Ishikawa (cell line): ENCODE results near the gene PHF19.

Experiments
- CEBPB ChIP-seq: IDR thresholded peaks from 2 replicates; pipeline ENCODE4 v1.6.1; 2012
- CREB1 ChIP-seq: IDR thresholded peaks from 2 replicates; pipeline ENCODE4 v1.6.1; 2012; ENCODE audit warnings: low read depth
- EGR1 ChIP-seq: IDR thresholded peaks from 2 replicates; pipeline ENCODE4 v1.6.1; 2012
- FOXM1 ChIP-seq: IDR thresholded peaks from 2 replicates; pipeline ENCODE4 v1.6.1; 2012; ENCODE audit warnings: low read depth, borderline replicate concordance
- NFIC ChIP-seq: IDR thresholded peaks from 2 replicates; pipeline ENCODE4 v1.6.1; 2012
- YY1 ChIP-seq: IDR thresholded peaks from 2 replicates; pipeline ENCODE4 v1.6.1; 2012; ENCODE audit warnings: low read depth
- ZBTB7A ChIP-seq: IDR thresholded peaks from 2 replicates; pipeline ENCODE4 v1.6.1; 2012; ENCODE audit warnings: low read depth

PHF19 gene

DNA sequence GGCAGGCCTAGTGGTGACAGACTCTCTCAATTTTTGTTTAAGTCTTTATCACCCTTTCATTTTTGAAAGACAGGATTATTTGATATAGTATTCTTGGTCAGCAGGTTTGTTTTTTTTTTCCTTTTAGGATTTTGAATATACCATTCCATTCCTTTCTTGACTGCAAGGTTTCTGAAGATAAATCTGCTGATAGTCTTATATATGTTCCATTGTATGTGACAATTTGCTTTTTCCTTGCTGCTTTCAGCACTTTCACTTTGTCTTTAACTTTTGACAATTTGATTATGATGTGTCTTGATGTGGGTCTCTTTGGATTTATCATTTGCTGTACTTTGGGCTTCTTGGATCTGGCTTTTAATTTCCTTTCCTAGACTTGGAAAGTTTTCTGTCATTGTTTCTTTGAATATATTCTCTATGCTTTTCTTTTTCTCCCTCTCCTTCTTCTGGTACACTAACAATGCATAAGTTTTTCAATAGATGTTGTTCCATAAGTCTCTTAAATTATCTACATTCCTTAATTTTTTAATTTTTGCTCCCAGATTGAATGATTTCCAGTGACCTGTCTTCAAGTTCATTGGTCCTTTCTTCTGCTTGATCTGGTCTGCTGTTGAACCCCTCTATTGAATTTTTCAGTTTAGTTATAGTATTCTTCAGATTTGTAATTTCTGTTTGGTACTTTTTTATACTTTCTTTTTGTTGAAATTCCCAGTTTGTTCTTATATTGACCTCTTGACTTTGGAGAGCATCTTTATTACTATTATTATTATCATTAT, 69.2 kb downstream of the PHF19 start:
- TF ChIP-seq CREB1 (no peak), ZBTB7A (no peak), EGR1 (no peak), YY1 (no peak), FOXM1 (no peak), NFIC (no peak), CEBPB (no peak)
